Activated naive CD4-positive, alpha-beta T cell treated with anti-CD3 and anti-CD28 coated beads, Interleukin-2, amount 10 ng/mL, durations not matched to agents 7 days and 5 days (primary cell): ENCODE data around the gene RGPD8.

ENCODE experiments used
- CTCF ChIA-PET: fragments of 350-600 bp; sonication (Branson Sonifier 250); formaldehyde crosslinking; loops from one replicate; lab custom pipeline; 2021; ENCODE audit warnings: antibody characterized with exemption; lab: Charles Lee
- DNase-seq: peaks from one replicate; pipeline ENCODE4 v3.0.0-alpha.2; 2020
- H3K27ac Mint-ChIP-seq: one replicate; pipeline ENCODE4 v1.8.0; 2021; ENCODE audit warnings: mild to moderate bottlenecking, moderate library complexity, mixed read lengths
- H3K27me3 Mint-ChIP-seq: one replicate; pipeline ENCODE4 v1.8.0; 2021; ENCODE audit warnings: mild to moderate bottlenecking, mixed read lengths
- H3K36me3 Mint-ChIP-seq: one replicate; pipeline ENCODE4 v1.8.0; 2021; ENCODE audit warnings: mixed read lengths
- H3K4me1 Mint-ChIP-seq: one replicate; pipeline ENCODE4 v1.8.0; 2021; ENCODE audit warnings: mixed read lengths
- H3K4me3 Mint-ChIP-seq: one replicate; pipeline ENCODE4 v1.8.0; 2021; ENCODE audit warnings: mild to moderate bottlenecking, moderate library complexity, mixed read lengths
- H3K9me3 Mint-ChIP-seq: one replicate; pipeline ENCODE4 v1.8.0; 2021; ENCODE audit warnings: mixed read lengths

The RGPD8 gene

DNA sequence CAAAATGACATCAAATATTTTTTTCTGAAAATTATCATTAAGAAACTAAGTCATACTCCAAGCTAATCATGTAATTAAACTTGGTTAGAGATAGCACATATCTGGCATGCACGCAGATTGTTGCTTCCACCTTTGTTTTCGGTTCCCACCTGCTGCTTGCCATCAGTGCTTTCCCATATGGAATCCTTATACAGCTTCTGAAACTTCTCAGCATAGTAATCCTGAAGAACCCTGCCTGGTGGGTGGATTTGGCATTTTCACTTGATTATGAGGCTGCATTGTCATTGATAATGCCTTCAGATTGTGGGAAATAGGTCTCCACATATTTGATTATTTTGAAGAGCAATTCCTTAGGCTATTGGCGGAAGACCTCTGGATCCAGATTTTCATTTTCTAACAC lies 110.5 kb downstream of the RGPD8 start:
- no peaks in the 10 kb centered on the region for H3K4me1 Mint-ChIP-seq
- DNase-seq, result no peak
- no peak overlapping the region for H3K27ac Mint-ChIP-seq
- H3K4me3 Mint-ChIP-seq, result no peak overlapping the region
- no peaks in the 10 kb centered on the region for H3K27me3 Mint-ChIP-seq
- CTCF ChIA-PET, result no interaction called here
- no peaks in the 10 kb centered on the region for H3K9me3 Mint-ChIP-seq
- H3K36me3 Mint-ChIP-seq, result peaks cover 7% of the 10 kb centered on the region

DNA sequence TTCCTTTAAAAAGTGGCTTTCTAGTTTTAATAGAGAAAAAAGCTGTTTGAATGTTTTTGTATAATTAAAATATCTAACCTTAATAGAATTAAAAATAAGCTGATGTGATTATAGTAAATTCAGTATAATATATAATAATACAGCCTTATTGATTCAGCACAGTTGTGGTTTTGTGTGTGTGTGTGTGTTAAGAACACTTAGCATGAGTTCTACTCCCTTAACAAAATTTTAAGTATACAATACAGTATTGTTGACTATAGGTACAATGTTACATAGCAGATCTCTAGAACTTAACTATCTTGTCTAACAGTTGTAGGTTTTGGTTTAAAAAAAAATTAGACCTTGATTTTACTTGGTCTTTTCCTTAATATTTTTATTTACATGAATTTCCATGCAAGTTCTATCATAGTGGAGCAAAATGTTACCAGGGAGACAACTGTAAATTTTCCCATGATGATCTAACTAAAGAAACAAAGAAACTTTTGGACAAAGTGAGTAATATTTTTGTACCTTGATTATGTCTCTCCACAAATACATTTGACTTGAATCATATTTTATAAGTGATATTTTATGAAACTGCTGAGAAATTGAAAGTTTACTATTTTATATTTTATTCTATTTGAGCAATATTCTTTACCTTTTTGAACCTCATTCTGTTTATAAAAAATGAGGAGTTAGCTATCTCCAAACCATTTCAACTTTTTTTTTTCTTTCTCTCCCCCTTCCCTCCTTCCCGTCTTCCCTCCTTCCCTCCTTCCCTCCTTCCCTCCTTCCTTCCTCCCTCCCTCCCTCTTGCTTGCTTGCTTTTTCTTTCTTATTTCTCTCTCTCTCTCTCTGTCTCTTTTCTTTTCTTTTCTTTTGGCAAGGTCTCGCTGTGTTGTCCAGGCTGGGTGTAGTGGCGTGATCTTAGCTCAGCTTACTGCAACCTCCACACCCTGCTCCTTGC lies 111.8 kb downstream of the RGPD8 start:
- Mint-ChIP-seq H3K4me1 (no peaks in the 10 kb centered on the region), H3K36me3 (peaks cover 8% of the 10 kb centered on the region), H3K27ac (no peak overlapping the region), H3K27me3 (no peaks in the 10 kb centered on the region), H3K9me3 (no peaks in the 10 kb centered on the region), H3K4me3 (no peak overlapping the region)
- DNase-seq, result no peak
- CTCF ChIA-PET, result no interaction called here
